Measurements from ENCODE around the gene SMG5. TPM values are rescaled to one million over a fixed set of nuclear protein-coding genes. Genes with fewer than 3 reads are reported as not detected.

The SMG5 gene
- total and polyA plus RNA-seq, 2 experiments from 2014 or later, result 54.9 to 65.9 TPM

- Histone ChIP-seq H3K27ac (no peak overlapping the region), H3K79me2 (peaks cover 43% of the 10 kb centered on the region), H4K20me1 (ENCODE audit: insufficient read depth, poor library complexity, severe bottlenecking) (no peaks in the 10 kb centered on the region), H3K4me1 (ENCODE audit: insufficient read depth) (no peaks in the 10 kb centered on the region), H3K9me2 (replicated peaks; ENCODE audit: insufficient read depth) (no peaks in the 10 kb centered on the region), H3K36me3 (replicated peaks; ENCODE audit: insufficient read depth, low read depth) (no peaks in the 10 kb centered on the region), H2AFZ (no peak overlapping the region), H3K4me3 (no peak overlapping the region), H3K27me3 (no peaks in the 10 kb centered on the region), H3K9me3 (ENCODE audit: low read depth) (no peaks in the 10 kb centered on the region), H3K4me2 (no peak overlapping the region)
- no peak for DNase-seq (ENCODE audit: low spot score)
- 96% methylated on average over 3 of the region's 3 CpGs for WGBS (ENCODE audit: low lambda C conversion rate, missing lambda C conversion rate)
- TF ChIP-seq EZH2phosphoT487 (IDR thresholded peaks at IDR 0.05; ENCODE audit: low read depth, severe bottlenecking, unreplicated experiment) (no peak), EZH2 (IDR thresholded peaks at IDR 0.05; ENCODE audit: borderline replicate concordance) (no peak), CTCF (IDR thresholded peaks at IDR 0.05; ENCODE audit: poor library complexity) (no peak)
These were observed 77.9 kb downstream of the SMG5 start for GRCh38 chr1:156204686-156205085.

- Histone ChIP-seq H3K79me2 (peaks cover 51% of the 10 kb centered on the region), H2AFZ (no peak overlapping the region), H3K4me3 (no peak overlapping the region), H3K36me3 (replicated peaks; ENCODE audit: insufficient read depth, low read depth) (no peaks in the 10 kb centered on the region), H3K9me3 (ENCODE audit: low read depth) (no peaks in the 10 kb centered on the region), H3K9me2 (replicated peaks; ENCODE audit: insufficient read depth) (no peaks in the 10 kb centered on the region), H3K27me3 (no peaks in the 10 kb centered on the region), H4K20me1 (ENCODE audit: insufficient read depth, poor library complexity, severe bottlenecking) (no peaks in the 10 kb centered on the region), H3K27ac (peak overlapping the region; percentile 63), H3K4me1 (ENCODE audit: insufficient read depth) (peaks cover 3% of the 10 kb centered on the region), H3K4me2 (no peak overlapping the region)
- no peak for TF ChIP-seq EZH2 (IDR thresholded peaks at IDR 0.05; ENCODE audit: borderline replicate concordance)
- no peak for TF ChIP-seq CTCF (IDR thresholded peaks at IDR 0.05; ENCODE audit: poor library complexity)
- TF ChIP-seq EZH2phosphoT487 (IDR thresholded peaks at IDR 0.05; ENCODE audit: low read depth, severe bottlenecking, unreplicated experiment), result no peak
- no peak for DNase-seq (ENCODE audit: low spot score)
These were observed 79.3 kb downstream of the SMG5 start for GRCh38 chr1:156203331-156203730.

DNA sequence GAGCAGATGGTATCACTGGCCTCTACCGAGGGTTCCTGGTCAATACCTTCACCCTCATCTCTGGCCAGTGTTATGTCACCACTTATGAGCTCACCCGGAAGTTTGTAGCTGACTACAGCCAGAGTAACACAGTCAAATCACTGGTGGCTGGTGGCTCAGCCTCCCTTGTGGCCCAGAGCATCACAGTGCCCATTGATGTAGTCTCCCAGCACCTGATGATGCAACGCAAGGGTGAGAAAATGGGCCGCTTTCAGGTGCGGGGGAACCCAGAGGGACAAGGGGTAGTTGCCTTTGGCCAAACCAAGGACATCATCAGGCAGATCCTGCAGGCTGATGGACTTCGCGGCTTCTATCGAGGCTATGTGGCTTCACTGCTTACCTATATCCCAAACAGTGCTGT is 82.6 kb downstream of the SMG5 start:
- TF ChIP-seq EZH2 (IDR thresholded peaks at IDR 0.05; ENCODE audit: borderline replicate concordance) (no peak), EZH2phosphoT487 (IDR thresholded peaks at IDR 0.05; ENCODE audit: low read depth, severe bottlenecking, unreplicated experiment) (no peak), CTCF (IDR thresholded peaks at IDR 0.05; ENCODE audit: poor library complexity) (no peak)
- Histone ChIP-seq H3K27me3 (no peaks in the 10 kb centered on the region), H3K9me2 (replicated peaks; ENCODE audit: insufficient read depth) (no peaks in the 10 kb centered on the region), H3K4me1 (ENCODE audit: insufficient read depth) (peaks cover 6% of the 10 kb centered on the region), H3K9me3 (ENCODE audit: low read depth) (no peaks in the 10 kb centered on the region), H4K20me1 (ENCODE audit: insufficient read depth, poor library complexity, severe bottlenecking) (no peaks in the 10 kb centered on the region), H3K4me3 (no peak overlapping the region), H3K4me2 (no peak overlapping the region), H3K79me2 (peaks cover 84% of the 10 kb centered on the region), H3K27ac (no peak overlapping the region), H2AFZ (no peak overlapping the region), H3K36me3 (replicated peaks; ENCODE audit: insufficient read depth, low read depth) (no peaks in the 10 kb centered on the region)
- WGBS (ENCODE audit: low lambda C conversion rate, missing lambda C conversion rate), result 97% methylated on average over 8 of the region's 8 CpGs
- no peak for DNase-seq (ENCODE audit: low spot score)

Other genes starting within 250 kb of the SMG5 start
- gene UBQLN4, start 229.0 kb downstream of the SMG5 start, total RNA-seq, result 35.3 and 37.8 TPM in 2 replicates
- gene UBQLN4, start 229.0 kb downstream of the SMG5 start, polyA plus RNA-seq, result 29.5 and 35.5 TPM in 2 replicates
- gene LAMTOR2, start 228.0 kb downstream of the SMG5 start, total RNA-seq, result 48.5 and 73.1 TPM in 2 replicates
- gene LAMTOR2, start 228.0 kb downstream of the SMG5 start, polyA plus RNA-seq, result 142 and 165 TPM in 2 replicates
- 71.1 and 77.9 TPM in 2 replicates for gene RAB25, start 221.7 kb downstream of the SMG5 start, total RNA-seq
- gene RAB25, start 221.7 kb downstream of the SMG5 start, polyA plus RNA-seq, result 91.6 and 106 TPM in 2 replicates
- gene MEX3A, start 200.4 kb downstream of the SMG5 start, total RNA-seq, result 11.0 and 12.0 TPM in 2 replicates
- gene MEX3A, start 200.4 kb downstream of the SMG5 start, polyA plus RNA-seq, result 9.3 and 10.8 TPM in 2 replicates
- 161 and 208 TPM in 2 replicates for gene LMNA, start 168.1 kb downstream of the SMG5 start, total RNA-seq
- 345 and 402 TPM in 2 replicates for gene LMNA, start 168.1 kb downstream of the SMG5 start, polyA plus RNA-seq
- 1.4 and 2.1 TPM in 2 replicates for gene SEMA4A, start 129.2 kb downstream of the SMG5 start, total RNA-seq
- 1.3 and 2.6 TPM in 2 replicates for gene SEMA4A, start 129.2 kb downstream of the SMG5 start, polyA plus RNA-seq
- gene SLC25A44, start 88.7 kb downstream of the SMG5 start, total RNA-seq, result 16.9 TPM in 2 replicates
- 18.1 and 19.3 TPM in 2 replicates for gene SLC25A44, start 88.7 kb downstream of the SMG5 start, polyA plus RNA-seq
- gene PMF1, start 69.8 kb downstream of the SMG5 start, total RNA-seq, result 60.7 and 81.4 TPM in 2 replicates
- 77.1 and 96.9 TPM in 2 replicates for gene PMF1, start 69.8 kb downstream of the SMG5 start, polyA plus RNA-seq
- gene BGLAP, start 40.6 kb downstream of the SMG5 start, total RNA-seq, result 0.17 and 0.60 TPM in 2 replicates
- 0.64 and 3.3 TPM in 2 replicates for gene BGLAP, start 40.6 kb downstream of the SMG5 start, polyA plus RNA-seq
- gene PAQR6, start 34.8 kb downstream of the SMG5 start, total RNA-seq, result 3.3 and 4.5 TPM in 2 replicates
- 12.0 and 14.8 TPM in 2 replicates for gene PAQR6, start 34.8 kb downstream of the SMG5 start, polyA plus RNA-seq
- 3.3 and 3.4 TPM in 2 replicates for gene TMEM79, start 1.5 kb upstream of the SMG5 start, total RNA-seq
- 8.5 and 15.7 TPM in 2 replicates for gene TMEM79, start 1.5 kb upstream of the SMG5 start, polyA plus RNA-seq
- gene GLMP, start 12.9 kb upstream of the SMG5 start, total RNA-seq, result 158 and 186 TPM in 2 replicates
- 169 and 206 TPM in 2 replicates for gene GLMP, start 12.9 kb upstream of the SMG5 start, polyA plus RNA-seq
- gene VHLL, start 16.5 kb upstream of the SMG5 start, total RNA-seq, result not detected in 2 replicates
- not detected in 2 replicates for gene VHLL, start 16.5 kb upstream of the SMG5 start, polyA plus RNA-seq
- 224 and 251 TPM in 2 replicates for gene CCT3, start 55.5 kb upstream of the SMG5 start, total RNA-seq
- 166 and 212 TPM in 2 replicates for gene CCT3, start 55.5 kb upstream of the SMG5 start, polyA plus RNA-seq
- gene TSACC, start 55.7 kb upstream of the SMG5 start, total RNA-seq, result not detected in 2 replicates
- 1.4 and 1.5 TPM in 2 replicates for gene TSACC, start 55.7 kb upstream of the SMG5 start, polyA plus RNA-seq
- gene RHBG, start 86.4 kb upstream of the SMG5 start, total RNA-seq, result 3.3 and 6.3 TPM in 2 replicates
- 10.8 and 11.9 TPM in 2 replicates for gene RHBG, start 86.4 kb upstream of the SMG5 start, polyA plus RNA-seq
- gene MEF2D, start 217.9 kb upstream of the SMG5 start, total RNA-seq, result 9.6 and 20.1 TPM in 2 replicates
- 25.1 and 30.8 TPM in 2 replicates for gene MEF2D, start 217.9 kb upstream of the SMG5 start, polyA plus RNA-seq